HG03095 (cell line): ENCODE data around the gene MRTFA.

Experiments
- ATAC-seq: cut with Tn5 transposase; IDR thresholded peaks from one replicate; pipeline ENCODE4 v1.9.1; 2021; ENCODE audit warnings: moderate library complexity; ENCODE audit not compliant: unreplicated experiment

Gene MRTFA

DNA sequence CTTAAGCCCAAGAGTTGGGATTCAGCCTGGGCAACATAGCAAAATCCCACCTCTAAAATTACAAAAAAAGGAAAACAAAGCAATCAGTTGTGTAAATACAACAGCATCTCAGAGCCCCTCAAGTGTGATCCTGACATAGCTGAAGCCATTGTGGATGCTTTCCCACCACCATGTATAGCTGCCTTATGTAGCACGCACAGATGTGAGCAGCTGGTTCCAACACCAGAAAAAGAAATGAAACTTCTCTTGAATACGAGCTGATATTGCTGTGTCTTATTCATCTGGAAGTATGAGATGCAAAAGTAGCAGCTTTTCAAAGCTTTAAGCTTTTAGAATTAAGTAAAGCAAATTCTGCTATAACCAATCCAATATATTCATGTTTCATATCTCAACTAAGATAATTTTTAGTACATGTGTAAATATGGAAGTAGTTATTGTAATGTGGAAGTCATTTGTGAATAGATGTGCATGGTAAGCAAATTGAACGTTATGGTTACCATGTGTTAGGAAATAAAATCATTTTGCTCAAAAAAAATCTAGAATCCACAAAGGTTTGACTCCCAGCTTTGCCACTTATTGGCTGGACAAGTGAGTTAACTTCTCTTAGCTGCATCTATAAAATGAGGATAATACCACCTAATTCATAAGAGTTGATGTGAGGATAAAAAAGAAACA, 203.0 kb downstream of the MRTFA start:
- no peak for ATAC-seq

DNA sequence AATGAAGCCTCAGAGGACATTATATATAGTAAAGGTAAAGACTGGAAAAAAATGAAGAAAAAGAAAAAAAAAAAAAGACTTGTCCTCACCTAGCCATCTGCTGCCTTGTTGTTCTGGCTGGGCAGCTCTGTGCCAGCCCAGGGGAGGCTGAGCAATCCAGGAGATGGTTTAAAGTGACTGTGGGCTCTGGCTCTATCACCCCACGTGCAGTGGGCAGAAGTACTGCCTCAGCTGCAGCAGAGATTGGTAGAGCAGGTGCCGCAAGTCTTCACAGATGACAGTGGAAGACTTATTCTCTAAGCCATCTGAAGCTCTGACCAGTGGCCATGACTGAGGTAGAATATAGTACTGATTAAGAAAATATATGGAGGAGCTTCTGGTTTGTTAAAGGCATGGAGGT, 203.9 kb downstream of the MRTFA start:
- ATAC-seq: no peak

DNA sequence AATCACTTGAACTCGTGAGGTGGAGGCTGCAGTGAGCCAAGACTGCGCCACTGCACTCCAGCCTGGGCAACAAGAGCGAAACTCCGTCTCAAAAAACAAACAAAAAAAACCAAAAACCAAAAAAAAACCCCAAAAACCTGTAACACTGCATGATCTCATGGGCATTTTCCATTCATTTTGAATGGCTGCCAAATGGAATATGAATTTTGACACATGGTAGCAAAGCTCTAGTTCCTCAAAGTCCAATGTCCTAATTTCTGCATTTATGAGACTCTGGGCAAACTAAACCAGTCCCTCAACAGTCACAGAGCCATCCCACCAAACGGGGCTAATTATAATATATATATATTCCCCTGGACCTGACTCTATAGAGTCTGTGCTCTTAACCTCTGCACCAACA, 204.4 kb downstream of the MRTFA start:
- no peak for ATAC-seq

- no peak for ATAC-seq
Observed at GRCh38 chr22:40430991-40431390, 205.5 kb downstream of the MRTFA start.

DNA sequence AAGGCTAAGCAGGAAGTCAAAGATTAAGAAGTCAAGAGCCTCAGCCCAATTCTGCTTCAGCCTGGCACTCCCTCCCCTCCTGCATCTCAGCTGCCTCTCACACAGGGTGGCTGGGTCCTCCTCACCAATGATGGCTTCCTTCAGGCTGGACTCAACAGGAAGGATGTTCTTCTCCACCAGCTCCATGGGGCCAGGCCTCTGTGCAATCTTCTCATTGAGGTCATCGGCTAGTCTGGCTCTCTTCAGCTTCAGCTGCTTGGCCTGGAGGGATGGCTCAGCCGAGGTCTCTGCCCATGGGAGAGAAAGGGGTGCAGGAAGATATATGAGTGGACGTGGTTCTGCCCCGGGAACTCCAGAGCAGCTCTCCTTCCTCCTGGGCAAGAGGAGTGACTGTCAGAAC, 207.0 kb downstream of the MRTFA start:
- no peak for ATAC-seq

DNA sequence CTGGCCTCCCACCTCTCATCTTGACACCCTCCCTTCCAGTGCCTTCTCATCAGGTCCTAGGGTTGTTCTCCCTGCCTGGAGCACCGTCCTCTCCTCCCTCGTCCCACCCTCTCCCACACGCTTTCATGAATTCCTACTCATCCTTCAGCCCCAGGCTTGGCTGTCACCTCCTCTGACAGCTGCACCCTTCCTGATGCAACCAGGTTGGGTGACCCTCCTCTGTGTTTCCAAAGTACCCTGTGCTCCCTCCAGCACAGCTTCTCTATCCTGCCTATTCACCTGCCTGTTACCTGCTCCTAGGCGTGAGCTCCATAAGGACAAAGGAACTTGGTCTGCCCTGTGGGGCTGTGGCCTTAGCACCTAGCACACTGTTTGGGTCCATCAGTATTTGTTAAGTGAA, 207.7 kb downstream of the MRTFA start:
- ATAC-seq: no peak

- no peak for ATAC-seq
Observed at GRCh38 chr22:40426594-40427333, 209.8 kb downstream of the MRTFA start.

DNA sequence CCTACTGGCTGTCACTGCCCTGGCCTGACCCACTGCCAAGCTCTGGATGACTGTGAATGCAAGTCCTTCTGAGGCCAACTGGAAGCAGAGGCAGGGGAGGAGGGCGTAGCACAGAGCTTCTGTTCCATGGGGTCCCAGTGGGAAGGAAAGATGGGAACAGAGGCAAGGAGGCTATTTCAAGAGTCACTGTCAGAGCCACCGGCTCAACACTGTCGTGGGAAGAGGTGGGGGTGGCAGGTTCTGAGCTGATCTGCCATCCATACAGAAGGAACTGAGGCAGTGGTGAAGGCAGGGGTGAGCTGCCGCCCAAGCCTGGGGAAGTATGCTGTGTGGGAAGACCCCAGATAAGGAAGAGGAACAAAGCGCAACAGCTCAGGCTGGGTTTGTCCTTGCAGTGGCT, 211.4 kb downstream of the MRTFA start:
- ATAC-seq: no peak

- ATAC-seq: no peak
Observed at GRCh38 chr22:40423882-40424640, 212.5 kb downstream of the MRTFA start.

DNA sequence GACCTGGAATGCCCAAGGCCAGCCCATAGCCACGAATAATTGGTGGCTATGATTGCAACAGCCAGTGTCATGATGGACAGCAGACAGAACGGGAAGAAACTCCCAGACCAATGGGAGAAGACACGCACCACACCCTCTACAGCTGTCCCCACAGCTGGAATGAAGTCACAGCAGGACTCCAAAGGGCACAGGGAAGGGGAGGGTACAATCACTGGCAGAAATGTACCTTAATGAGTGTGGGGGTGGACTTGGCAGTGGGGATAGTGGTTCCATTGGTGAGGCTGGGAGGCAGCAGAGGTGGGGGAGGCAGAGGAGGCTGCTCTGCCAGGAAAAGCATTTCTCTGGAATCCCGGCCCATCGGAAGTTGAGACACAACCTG, 213.2 kb downstream of the MRTFA start:
- ATAC-seq: no peak

DNA sequence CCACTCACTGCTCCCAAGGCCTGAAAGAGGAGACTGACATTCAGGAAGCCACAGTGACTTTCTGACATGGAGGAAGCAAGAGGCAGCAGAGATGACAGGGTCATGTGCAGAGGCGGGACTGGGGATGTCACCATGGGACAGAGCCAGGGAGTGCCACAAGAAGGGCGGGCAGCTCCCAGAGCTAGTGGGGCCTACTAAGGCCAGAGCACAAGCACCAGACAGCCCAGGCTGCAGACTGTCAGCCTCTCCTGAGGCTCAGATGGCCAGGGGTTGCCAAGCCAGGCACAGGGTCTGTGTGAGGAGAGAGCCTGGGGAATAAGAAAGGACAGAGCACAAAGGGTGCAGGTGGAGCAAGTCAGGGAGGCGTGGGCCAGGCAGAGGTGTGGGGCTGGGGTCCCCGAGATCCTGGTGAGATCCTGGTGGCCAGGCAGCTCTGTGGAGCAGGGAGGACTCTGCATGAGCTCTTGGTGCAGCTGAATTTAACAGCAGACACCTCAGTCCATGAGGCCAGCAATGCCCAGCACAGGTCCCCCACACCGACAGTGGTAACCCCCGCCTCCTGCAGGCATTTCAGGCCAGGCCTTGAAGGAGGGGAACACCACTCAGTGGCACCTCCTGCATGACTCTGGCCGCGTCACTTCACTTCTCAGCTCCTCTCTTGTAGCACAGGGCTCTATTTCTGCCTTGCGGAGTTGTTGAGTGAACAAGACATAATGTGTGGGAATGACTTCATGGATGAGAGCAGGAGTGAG, 213.8 kb downstream of the MRTFA start:
- no peak for ATAC-seq

- ATAC-seq: no peak
Observed at GRCh38 chr22:40421941-40422340, 214.6 kb downstream of the MRTFA start.

- no peak for ATAC-seq
Observed at GRCh38 chr22:40421082-40421350, 215.5 kb downstream of the MRTFA start.

GRCh38 chr22:40420341-40421081, 216.0 kb downstream of the MRTFA start:
- no peak for ATAC-seq

DNA sequence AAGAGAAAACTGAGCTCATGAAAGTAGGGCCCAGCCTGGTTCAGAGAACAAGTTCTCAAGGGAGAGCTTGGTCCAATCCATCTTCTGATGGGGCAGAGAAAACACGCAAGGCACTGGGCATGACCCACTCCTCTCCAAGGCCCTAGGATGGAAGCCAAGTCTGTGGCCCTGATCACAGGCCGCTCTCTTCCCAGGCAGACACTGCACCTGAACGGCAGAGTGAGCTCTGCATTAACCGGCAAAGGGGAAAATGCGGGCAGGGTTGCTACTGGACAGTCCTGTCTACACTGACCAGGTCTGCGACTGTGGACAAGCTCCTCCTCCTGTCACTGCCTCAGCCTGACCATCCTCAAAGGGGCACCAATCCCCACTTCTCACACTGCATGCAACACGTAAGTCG, 216.8 kb downstream of the MRTFA start:
- ATAC-seq: no peak

DNA sequence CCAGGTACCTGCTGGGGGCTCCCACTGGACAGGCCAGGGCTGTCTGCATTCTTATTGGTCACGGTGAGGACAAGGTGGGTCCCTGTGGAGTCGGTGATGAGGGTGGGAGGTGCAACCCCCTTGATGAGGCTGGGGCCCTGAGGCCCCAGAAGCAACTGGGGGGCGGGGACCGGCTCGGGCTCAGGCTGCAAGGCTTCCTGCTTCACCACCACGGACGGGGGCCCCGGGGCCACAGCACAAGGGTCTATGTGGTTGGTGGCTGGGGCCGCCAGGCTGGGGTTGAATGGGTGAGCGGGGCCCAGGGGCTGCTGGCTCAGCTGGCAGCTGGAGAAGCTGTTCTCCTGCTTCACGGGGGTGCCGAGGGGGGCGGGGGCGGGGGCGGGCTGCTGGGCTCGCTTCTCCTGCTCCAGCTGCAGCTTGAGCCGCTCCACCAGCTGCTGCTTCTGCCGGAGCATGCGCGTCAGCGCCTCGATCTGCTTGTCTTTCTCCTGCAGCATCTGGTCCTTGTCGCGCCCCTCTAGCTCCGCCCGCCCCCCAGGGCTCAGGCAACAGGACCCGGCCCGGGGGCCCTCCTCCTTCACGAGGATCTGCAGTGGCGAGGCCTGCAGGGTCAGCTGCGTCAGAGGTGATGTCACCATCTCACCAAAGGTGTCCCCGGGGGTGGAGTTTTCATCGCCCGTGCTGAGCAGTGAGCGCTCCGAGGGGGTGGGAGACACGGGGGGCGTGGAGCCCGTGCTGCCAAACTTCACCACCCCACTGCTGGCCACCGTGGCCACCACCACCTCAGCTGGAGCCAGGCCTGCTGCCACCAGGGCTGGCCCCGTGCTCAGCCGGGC, 217.9 kb downstream of the MRTFA start:
- no peak for ATAC-seq

DNA sequence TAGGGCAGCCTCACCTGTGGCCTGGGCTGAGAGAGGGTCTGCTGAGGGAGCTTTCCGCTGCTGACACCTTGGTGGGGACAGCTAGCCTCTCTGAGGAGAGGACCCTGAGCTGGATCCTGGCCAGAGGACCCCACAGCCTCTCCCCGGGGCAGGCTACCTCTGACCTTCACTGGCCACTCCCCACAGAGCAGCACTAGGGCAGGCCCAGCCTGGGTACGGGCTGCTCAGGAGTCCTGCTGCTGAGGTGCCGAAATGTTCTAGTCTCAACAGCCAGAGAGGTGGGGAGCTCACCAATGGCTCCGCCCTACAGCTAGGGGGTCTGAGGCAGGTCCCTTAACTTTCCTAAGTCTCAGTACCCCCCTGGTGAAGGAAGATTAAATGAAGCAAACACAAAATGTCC, 218.6 kb downstream of the MRTFA start:
- ATAC-seq: no peak

GRCh38 chr22:40417041-40417440, 219.5 kb downstream of the MRTFA start:
- ATAC-seq: no peak

DNA sequence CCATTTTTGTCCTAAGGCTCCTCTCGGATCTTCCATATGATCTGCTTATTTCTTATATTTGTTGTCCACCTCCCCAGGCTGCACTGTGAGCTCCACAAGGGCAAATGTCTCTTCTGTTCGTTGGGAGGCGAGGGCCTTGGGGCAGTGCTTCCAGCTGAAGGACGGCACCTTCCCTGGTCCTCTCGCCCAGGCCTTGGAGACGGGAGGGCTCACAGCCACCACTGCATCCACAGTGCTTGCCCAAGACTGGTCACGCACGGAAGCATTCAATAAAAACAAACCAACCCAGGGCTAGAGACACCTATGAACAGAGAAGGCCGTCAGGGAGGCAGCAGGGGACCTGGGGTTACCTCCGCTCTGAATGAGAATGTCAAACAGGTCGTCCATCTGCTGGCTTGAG, 219.9 kb downstream of the MRTFA start:
- ATAC-seq: no peak

DNA sequence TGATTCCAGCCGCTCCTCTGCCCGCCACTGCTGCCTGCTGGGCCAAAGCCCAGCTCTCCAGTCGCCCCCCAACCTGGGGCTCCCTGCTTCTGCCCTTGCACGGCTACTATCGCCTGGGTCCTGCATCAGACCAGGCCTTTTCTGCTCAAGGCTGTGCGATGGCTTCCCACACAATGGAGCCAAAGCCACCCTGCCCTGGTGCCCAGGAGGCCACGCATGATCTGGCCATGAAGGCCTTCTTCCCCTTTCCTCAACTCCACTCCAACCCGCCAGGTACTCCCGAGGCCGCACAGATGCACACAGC, 220.3 kb downstream of the MRTFA start:
- no peak for ATAC-seq
